SK-N-SH treated with all-trans-retinoic acid at 6 μM for 48 hours (cell line): ENCODE measurements around the gene GNG13.
A peak's percentile ranks its signal among the peaks of the same experiment; 100 is the strongest.

Experiments used
- ATAC-seq: fragments of 200-7000 bp; cut with Tn5 transposase; 3 replicates; pipeline ENCODE4 v1.9.1; 2020; ENCODE audit warnings: mild to moderate bottlenecking, moderate library complexity
- ARNTL ChIP-seq: fragments of 450-650 bp; formaldehyde crosslinking; IDR thresholded peaks from 2 replicates; pipeline ENCODE4 v1.5.0; 2020; ENCODE audit warnings: low read depth, mild to moderate bottlenecking, moderate library complexity, borderline replicate concordance
- BACH2 ChIP-seq: fragments of 250-450 bp; sonication (Bioruptor Pico); IDR thresholded peaks from 2 replicates; pipeline ENCODE4 v1.9.0; 2021; ENCODE audit warnings: mild to moderate bottlenecking, borderline replicate concordance
- CREB5 ChIP-seq: fragments of 250-450 bp; sonication (Bioruptor Pico); IDR thresholded peaks from 2 replicates; pipeline ENCODE4 v1.5.1; 2020; ENCODE audit warnings: low read depth, mild to moderate bottlenecking, moderate library complexity
- ESRRG ChIP-seq: fragments of 250-450 bp; sonication (Bioruptor Pico); IDR thresholded peaks from 2 replicates; pipeline ENCODE4 v1.6.1; 2021; ENCODE audit warnings: mild to moderate bottlenecking
- ISL1 ChIP-seq: fragments of 250-450 bp; sonication (Bioruptor Pico); IDR thresholded peaks from 2 replicates; pipeline ENCODE4 v2.1.2; 2022; ENCODE audit warnings: mild to moderate bottlenecking, moderate library complexity
- PATZ1 ChIP-seq: fragments of 250-450 bp; sonication (Bioruptor Pico); IDR thresholded peaks from 2 replicates; pipeline ENCODE4 v1.8.0; 2020; ENCODE audit warnings: mild to moderate bottlenecking, moderate library complexity, borderline replicate concordance
- PPARA ChIP-seq: fragments of 250-450 bp; sonication (Bioruptor Pico); IDR thresholded peaks from 2 replicates; pipeline ENCODE4 v1.5.0; 2020; ENCODE audit warnings: mild to moderate bottlenecking, borderline replicate concordance
- TCF4 ChIP-seq: fragments of 250-450 bp; sonication (Bioruptor Pico); IDR thresholded peaks from 2 replicates; pipeline ENCODE4 v1.8.0; 2021; ENCODE audit warnings: mild to moderate bottlenecking, moderate library complexity, borderline replicate concordance
- TOX ChIP-seq: fragments of 250-450 bp; sonication (Bioruptor Pico); IDR thresholded peaks from 2 replicates; pipeline ENCODE4 v1.8.0; 2021; ENCODE audit warnings: mild to moderate bottlenecking, moderate library complexity, borderline replicate concordance
- TSHZ2 ChIP-seq: fragments of 250-450 bp; sonication (Bioruptor Pico); IDR thresholded peaks from 2 replicates; pipeline ENCODE4 v1.5.0; 2020; ENCODE audit warnings: mild to moderate bottlenecking, moderate library complexity
- ZC3H10 ChIP-seq: fragments of 250-450 bp; sonication (Bioruptor Pico); IDR thresholded peaks from 2 replicates; pipeline ENCODE4 v1.5.1; 2021; ENCODE audit warnings: mild to moderate bottlenecking, moderate library complexity
- ZFP3 ChIP-seq: fragments of 250-450 bp; sonication (Bioruptor Pico); IDR thresholded peaks from 2 replicates; pipeline ENCODE4 v1.5.0; 2020; ENCODE audit warnings: mild to moderate bottlenecking, moderate library complexity
- ZFP30 ChIP-seq: fragments of 450-650 bp; formaldehyde crosslinking; IDR thresholded peaks from 2 replicates; pipeline ENCODE4 v1.5.0; 2022; ENCODE audit warnings: mild to moderate bottlenecking, moderate library complexity
- ZNF70 ChIP-seq: fragments of 450-650 bp; formaldehyde crosslinking; IDR thresholded peaks from 2 replicates; pipeline ENCODE4 v1.5.0; 2020; ENCODE audit warnings: mild to moderate bottlenecking, moderate library complexity
- TF ChIP-seq, protein P1 (sequence below): fragments of 250-450 bp; sonication (Bioruptor Pico); IDR thresholded peaks from 2 replicates; pipeline ENCODE4 v1.5.1; 2021; ENCODE audit warnings: mild to moderate bottlenecking, moderate library complexity
- TF ChIP-seq, protein P2 (sequence below): fragments of 250-450 bp; sonication (Bioruptor Pico); IDR thresholded peaks from 2 replicates; pipeline ENCODE4 v1.8.0; 2021; ENCODE audit warnings: low read depth, mild to moderate bottlenecking, moderate library complexity, borderline replicate concordance

GNG13 gene

GRCh38 chr16:801584-802363 lies 1.2 kb upstream of the GNG13 start (continued):
- TF ChIP-seq BACH2 (no peak), ESRRG (no peak), ZC3H10 (no peak)

DNA sequence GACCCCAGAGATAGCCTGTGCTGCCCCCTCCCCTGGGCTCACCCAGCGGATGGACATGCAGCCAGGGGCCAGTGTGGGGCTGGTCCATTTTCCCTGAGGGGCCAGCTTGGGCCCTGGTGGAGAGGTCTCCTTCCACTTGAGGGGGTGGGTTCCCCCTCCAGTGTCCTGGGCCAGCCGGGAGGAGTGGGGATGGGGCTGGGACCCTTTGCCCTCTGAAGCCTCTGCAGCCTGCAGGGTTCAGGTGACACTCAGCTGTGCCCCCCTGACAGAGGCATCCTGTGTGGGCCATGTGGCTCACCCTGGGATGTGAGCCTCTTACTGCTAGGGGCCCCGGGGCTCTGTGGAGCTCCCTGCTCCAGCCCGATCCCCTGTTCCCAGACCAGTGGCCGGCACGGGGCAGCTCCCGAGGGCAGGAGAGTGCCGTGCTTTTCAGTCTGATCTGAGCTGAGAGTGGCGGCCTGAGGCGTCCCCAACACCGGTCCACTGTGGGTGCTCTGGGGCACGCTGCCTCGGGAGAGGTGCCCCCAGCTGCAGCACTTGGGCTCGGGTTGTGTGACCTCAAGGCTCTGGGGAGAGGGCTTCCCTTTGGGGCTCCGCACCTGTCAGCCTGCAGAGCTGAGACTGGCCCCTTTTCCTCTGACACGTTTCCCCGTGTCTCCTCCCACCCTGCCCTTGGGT lies 439 bp upstream of the GNG13 start:
- peak; percentile 31 for ATAC-seq
- no peak for TF ChIP-seq TCF4 (CRISPR knock-in tag)

GRCh38 chr16:799111-799947 lies 1.2 kb downstream of the GNG13 start:
- TF ChIP-seq PPARA (CRISPR knock-in tag) (no peak), ZFP30 (no peak), BACH2 (no peak), ISL1 (CRISPR knock-in tag) (no peak), TOX (no peak), TCF4 (CRISPR knock-in tag) (no peak), ZC3H10 (no peak), ARNTL (CRISPR knock-in tag) (no peak)
- no peak for ATAC-seq

- TF ChIP-seq PATZ1 = no peak
- no peak for TF ChIP-seq CREB5
- no peak for TF ChIP-seq TCF4 (CRISPR knock-in tag)
- no peak for TF ChIP-seq BACH2
- ATAC-seq = no peak
Measured at GRCh38 chr16:798666-799065, 1.9 kb downstream of the GNG13 start.

DNA sequence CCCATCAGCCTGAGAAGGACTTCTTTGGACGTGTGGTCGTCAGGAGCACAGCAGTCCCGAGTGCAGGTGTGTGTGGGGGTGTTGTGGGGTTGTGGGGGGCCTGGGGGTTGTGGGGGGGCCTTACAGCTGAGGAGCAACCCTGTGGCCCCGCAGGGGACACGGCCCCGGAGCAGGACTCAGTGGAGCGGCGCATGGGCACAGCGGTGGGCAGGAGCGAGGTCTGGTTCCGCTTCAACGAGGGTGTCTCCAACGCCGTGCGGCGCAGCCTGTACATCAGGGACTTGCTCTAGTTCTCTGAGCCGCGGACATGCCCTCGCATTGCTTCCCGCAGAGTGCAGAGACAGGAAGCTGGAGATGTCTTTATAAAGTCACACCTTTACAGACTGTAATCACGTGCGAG lies 2.8 kb downstream of the GNG13 start:
- ATAC-seq = no peak
- no peak for TF ChIP-seq ESRRG
- no peak for TF ChIP-seq ZFP3 (CRISPR knock-in tag)
- no peak for TF ChIP-seq CREB5
- no peak for TF ChIP-seq TCF4 (CRISPR knock-in tag)
- TF ChIP-seq PPARA (CRISPR knock-in tag) = no peak
- TF ChIP-seq, protein P1, sequence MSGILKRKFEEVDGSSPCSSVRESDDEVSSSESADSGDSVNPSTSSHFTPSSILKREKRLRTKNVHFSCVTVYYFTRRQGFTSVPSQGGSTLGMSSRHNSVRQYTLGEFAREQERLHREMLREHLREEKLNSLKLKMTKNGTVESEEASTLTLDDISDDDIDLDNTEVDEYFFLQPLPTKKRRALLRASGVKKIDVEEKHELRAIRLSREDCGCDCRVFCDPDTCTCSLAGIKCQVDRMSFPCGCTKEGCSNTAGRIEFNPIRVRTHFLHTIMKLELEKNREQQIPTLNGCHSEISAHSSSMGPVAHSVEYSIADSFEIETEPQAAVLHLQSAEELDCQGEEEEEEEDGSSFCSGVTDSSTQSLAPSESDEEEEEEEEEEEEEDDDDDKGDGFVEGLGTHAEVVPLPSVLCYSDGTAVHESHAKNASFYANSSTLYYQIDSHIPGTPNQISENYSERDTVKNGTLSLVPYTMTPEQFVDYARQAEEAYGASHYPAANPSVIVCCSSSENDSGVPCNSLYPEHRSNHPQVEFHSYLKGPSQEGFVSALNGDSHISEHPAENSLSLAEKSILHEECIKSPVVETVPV = no peak
- TF ChIP-seq ARNTL (CRISPR knock-in tag) = no peak
- no peak for TF ChIP-seq ISL1 (CRISPR knock-in tag)
- TF ChIP-seq ZNF70 (CRISPR knock-in tag) = no peak
- TF ChIP-seq PATZ1 = no peak
- no peak for TF ChIP-seq TSHZ2 (CRISPR knock-in tag)
- TF ChIP-seq, protein P2, sequence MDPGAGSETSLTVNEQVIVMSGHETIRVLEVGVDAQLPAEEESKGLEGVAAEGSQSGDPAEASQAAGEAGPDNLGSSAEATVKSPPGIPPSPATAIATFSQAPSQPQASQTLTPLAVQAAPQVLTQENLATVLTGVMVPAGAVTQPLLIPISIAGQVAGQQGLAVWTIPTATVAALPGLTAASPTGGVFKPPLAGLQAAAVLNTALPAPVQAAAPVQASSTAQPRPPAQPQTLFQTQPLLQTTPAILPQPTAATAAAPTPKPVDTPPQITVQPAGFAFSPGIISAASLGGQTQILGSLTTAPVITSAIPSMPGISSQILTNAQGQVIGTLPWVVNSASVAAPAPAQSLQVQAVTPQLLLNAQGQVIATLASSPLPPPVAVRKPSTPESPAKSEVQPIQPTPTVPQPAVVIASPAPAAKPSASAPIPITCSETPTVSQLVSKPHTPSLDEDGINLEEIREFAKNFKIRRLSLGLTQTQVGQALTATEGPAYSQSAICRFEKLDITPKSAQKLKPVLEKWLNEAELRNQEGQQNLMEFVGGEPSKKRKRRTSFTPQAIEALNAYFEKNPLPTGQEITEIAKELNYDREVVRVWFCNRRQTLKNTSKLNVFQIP (CRISPR knock-in tag) = no peak
